ENCODE measurements around the gene GARIN3. TPM values are rescaled to one million over a fixed set of nuclear protein-coding genes. Genes with fewer than 3 reads are reported as not detected.
A peak's percentile ranks its signal among the peaks of the same experiment; 100 is the strongest.

Gene GARIN3
- total and polyA plus RNA-seq, 9 of the 15 experiments (the other 6 are each of a cell fraction or from before 2014, with no cell fraction given), result not detected

DNA sequence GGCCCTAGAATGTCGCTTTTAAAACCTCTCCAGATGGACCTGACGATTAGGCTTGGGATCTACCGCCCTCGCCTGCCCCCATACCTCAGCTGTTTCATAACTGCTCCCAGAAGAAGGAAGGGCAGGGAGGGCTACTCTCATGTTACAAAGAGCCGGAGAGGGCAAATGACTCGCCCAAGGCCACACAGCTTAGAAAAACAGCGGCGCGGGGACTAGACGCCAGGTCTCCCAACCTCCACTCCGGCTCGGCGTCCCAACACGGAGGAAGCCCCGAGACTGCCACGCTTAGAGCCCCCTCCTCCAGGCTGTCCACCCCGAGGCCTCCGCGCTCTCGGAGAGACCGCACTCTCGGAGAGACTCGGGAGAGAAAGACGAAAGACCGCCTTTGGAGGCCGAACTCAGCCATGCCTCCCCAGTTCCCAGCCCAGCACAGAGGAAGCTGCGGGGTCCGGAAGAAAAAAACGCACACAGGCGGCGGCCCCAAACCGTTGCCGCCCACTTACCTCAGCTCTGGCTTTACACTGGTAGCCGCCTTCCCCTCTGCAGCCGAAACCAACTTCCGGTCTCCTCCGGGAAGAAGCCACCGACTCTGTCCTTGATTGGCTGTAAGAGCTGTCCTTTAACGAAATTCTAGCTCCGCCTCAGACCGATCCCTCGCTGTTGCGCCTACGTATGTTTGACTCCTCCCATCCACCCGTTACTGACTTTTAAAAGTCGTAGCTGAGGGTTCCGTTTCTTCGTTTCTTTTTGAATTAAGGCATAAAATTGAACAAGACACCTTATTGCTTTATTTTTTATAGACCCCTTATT is 23.5 kb downstream of the GARIN3 start, which contains the start of gene MED7 (continued):
- TF ChIP-seq, protein P1, sequence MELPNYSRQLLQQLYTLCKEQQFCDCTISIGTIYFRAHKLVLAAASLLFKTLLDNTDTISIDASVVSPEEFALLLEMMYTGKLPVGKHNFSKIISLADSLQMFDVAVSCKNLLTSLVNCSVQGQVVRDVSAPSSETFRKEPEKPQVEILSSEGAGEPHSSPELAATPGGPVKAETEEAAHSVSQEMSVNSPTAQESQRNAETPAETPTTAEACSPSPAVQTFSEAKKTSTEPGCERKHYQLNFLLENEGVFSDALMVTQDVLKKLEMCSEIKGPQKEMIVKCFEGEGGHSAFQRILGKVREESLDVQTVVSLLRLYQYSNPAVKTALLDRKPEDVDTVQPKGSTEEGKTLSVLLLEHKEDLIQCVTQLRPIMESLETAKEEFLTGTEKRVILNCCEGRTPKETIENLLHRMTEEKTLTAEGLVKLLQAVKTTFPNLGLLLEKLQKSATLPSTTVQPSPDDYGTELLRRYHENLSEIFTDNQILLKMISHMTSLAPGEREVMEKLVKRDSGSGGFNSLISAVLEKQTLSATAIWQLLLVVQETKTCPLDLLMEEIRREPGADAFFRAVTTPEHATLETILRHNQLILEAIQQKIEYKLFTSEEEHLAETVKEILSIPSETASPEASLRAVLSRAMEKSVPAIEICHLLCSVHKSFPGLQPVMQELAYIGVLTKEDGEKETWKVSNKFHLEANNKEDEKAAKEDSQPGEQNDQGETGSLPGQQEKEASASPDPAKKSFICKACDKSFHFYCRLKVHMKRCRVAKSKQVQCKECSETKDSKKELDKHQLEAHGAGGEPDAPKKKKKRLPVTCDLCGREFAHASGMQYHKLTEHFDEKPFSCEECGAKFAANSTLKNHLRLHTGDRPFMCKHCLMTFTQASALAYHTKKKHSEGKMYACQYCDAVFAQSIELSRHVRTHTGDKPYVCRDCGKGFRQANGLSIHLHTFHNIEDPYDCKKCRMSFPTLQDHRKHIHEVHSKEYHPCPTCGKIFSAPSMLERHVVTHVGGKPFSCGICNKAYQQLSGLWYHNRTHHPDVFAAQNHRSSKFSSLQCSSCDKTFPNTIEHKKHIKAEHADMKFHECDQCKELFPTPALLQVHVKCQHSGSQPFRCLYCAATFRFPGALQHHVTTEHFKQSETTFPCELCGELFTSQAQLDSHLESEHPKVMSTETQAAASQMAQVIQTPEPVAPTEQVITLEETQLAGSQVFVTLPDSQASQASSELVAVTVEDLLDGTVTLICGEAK (IDR thresholded peaks at IDR 0.05), result peak; percentile 92
- TF ChIP-seq, protein P1 (CRISPR knock-in tag; IDR thresholded peaks at IDR 0.05), result no peak
- TF ChIP-seq CBFA2T2 (conservative IDR thresholded peaks at IDR 0.05) (0 out of 2 replicates have a peak, but pooled peaks have one; percentile 8), POLR2B (IDR thresholded peaks at IDR 0.05; ENCODE audit: low read depth, partially characterized antibody) (peak; percentile 76), ETV1 (tag; conservative IDR thresholded peaks at IDR 0.05; ENCODE audit: low read depth) (peak; percentile 64; the same call in 1 of the 2 replicates), GABPA (tag; conservative IDR thresholded peaks at IDR 0.05; ENCODE audit: low read depth) (peak; percentile 95), HNRNPLL (IDR thresholded peaks at IDR 0.05; ENCODE audit: low read depth, low read length, poor library complexity, severe bottlenecking) (peak; percentile 80), ZFP36 (IDR thresholded peaks at IDR 0.05; ENCODE audit: low read depth, low read length, partially characterized antibody) (peak; percentile 97), RB1 (IDR thresholded peaks at IDR 0.05; ENCODE audit: low read depth) (0 out of 2 replicates have a peak, but pooled peaks have one; percentile 13), PRDM10 (IDR thresholded peaks at IDR 0.05; ENCODE audit: partially characterized antibody) (no peak), MTA3 (IDR thresholded peaks at IDR 0.05; ENCODE audit: borderline replicate concordance) (peak; percentile 83; the same call in 1 of the 2 replicates)
- TF ChIP-seq, protein P2, sequence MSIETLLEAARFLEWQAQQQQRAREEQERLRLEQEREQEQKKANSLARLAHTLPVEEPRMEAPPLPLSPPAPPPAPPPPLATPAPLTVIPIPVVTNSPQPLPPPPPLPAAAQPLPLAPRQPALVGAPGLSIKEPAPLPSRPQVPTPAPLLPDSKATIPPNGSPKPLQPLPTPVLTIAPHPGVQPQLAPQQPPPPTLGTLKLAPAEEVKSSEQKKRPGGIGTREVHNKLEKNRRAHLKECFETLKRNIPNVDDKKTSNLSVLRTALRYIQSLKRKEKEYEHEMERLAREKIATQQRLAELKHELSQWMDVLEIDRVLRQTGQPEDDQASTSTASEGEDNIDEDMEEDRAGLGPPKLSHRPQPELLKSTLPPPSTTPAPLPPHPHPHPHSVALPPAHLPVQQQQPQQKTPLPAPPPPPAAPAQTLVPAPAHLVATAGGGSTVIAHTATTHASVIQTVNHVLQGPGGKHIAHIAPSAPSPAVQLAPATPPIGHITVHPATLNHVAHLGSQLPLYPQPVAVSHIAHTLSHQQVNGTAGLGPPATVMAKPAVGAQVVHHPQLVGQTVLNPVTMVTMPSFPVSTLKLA (conservative IDR thresholded peaks at IDR 0.05), result 0 out of 4 replicates have a peak, but pooled peaks of 1 of the 2 experiments have one; percentile 28
